BJ (cell line): ENCODE results near the gene PJA1. TPM values are rescaled to one million over a fixed set of nuclear protein-coding genes. Genes with fewer than 3 reads are reported as not detected.
A peak's percentile ranks its signal among the peaks of the same experiment; 100 is the strongest.

Experiments used
- CTCF ChIA-PET: fragments of 350-600 bp; formaldehyde crosslinking; extraction: SDS; loops from one replicate; lab custom pipeline; 2021; ENCODE audit warnings: antibody characterized with exemption, inconsistent platforms; lab: Yijun Ruan, JAX
- POLR2A ChIA-PET: fragments of 300-600 bp; sonication (Branson Sonifier 250); formaldehyde crosslinking; extraction: SDS; loops from one replicate; lab custom pipeline; 2021; ENCODE audit warnings: antibody characterized with exemption; lab: Charles Lee
- DNase-seq: peaks from one replicate; pipeline ENCODE4 v3.0.0-alpha.2; 2011; ENCODE audit warnings: low read depth
- H3K27me3 ChIP-seq: 2 replicates; pipeline ENCODE4 v1.6.0; 2011; ENCODE audit warnings: low read length; ENCODE audit not compliant: control insufficient read depth, insufficient read depth
- H3K36me3 ChIP-seq: 2 replicates; pipeline ENCODE4 v1.5.1; 2011; ENCODE audit warnings: low read length; ENCODE audit not compliant: control insufficient read depth, insufficient read depth
- H3K4me3 ChIP-seq: 2 replicates; pipeline ENCODE4 v1.5.1; 2011; ENCODE audit warnings: low read depth, mild to moderate bottlenecking, control low read depth, low read length
- polyA plus RNA-seq: library from polyadenylated mRNA; depleted of rRNA; stranded (reverse); fragments of >200 nt; gene quantifications from 2 replicates; pipeline ENCODE4 v1.2.3, GENCODE V29; 2011
- TF ChIP-seq, protein P1 (sequence below): IDR thresholded peaks from 2 replicates; pipeline ENCODE4 v1.5.1; 2011; ENCODE audit warnings: low read depth, mild to moderate bottlenecking, control low read depth, inconsistent platforms, low read length, moderate library complexity; ENCODE audit not compliant: insufficient read depth

PJA1 gene
- polyA plus RNA-seq, 1 experiment = 20.2 TPM

DNA sequence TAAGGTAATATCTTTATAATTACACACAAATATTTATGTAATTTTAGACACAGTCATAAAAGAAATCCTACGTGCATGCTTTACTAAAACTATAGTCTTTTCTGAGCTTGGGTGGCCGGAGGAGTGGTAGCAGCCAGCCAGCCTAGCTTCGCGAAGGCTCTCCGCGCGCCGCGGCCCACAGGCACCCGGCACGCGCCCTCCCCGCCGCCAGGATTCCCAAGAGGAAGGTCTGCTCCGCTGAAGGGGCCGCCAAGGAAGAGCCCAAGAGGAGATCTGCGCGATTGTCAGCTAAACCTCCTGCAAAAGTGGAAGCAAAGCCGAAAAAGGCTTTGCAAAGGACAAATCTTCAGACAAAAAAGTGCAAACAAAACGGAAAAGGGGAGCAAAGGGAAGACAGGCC lies 8.7 kb upstream of the PJA1 start:
- no peak for DNase-seq

DNA sequence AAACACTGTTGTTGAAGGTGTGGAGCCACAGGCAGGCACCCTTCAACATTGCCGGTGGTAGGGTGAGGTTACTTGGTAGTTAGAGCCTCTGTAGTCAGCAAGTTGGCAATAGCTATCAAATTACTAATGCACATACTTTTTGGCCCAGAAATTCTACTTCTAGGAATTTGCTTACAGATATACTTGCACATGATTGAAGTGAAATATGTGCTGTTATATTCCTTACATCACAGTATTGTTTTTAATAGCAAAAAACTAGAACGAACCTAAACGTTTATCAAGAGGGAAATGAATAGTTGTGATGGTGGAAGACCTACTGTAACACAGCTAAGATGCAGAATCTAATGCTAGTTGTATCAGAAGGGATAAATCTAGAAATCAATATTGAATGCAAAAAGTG lies 7.7 kb upstream of the PJA1 start:
- no peak for DNase-seq
- no peak overlapping the region for H3K4me3 ChIP-seq
- TF ChIP-seq, protein P1, sequence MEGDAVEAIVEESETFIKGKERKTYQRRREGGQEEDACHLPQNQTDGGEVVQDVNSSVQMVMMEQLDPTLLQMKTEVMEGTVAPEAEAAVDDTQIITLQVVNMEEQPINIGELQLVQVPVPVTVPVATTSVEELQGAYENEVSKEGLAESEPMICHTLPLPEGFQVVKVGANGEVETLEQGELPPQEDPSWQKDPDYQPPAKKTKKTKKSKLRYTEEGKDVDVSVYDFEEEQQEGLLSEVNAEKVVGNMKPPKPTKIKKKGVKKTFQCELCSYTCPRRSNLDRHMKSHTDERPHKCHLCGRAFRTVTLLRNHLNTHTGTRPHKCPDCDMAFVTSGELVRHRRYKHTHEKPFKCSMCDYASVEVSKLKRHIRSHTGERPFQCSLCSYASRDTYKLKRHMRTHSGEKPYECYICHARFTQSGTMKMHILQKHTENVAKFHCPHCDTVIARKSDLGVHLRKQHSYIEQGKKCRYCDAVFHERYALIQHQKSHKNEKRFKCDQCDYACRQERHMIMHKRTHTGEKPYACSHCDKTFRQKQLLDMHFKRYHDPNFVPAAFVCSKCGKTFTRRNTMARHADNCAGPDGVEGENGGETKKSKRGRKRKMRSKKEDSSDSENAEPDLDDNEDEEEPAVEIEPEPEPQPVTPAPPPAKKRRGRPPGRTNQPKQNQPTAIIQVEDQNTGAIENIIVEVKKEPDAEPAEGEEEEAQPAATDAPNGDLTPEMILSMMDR = no peak
- CTCF ChIA-PET = interaction anchor here (0.6 kb wide), 1 partner anchor 89 kb away, joined by 3 read pairs; no protein-coding TSS in a partner anchor
- POLR2A ChIA-PET = no interaction called here
- no peaks in the 10 kb centered on the region for H3K27me3 ChIP-seq
- H3K36me3 ChIP-seq = no peaks in the 10 kb centered on the region

More for the DNA sequence above, 8.7 kb upstream of the PJA1 start:
- TF ChIP-seq, protein P1 = no peak
- Histone ChIP-seq H3K4me3 (no peak overlapping the region), H3K36me3 (no peaks in the 10 kb centered on the region), H3K27me3 (no peaks in the 10 kb centered on the region)
- ChIA-PET POLR2A (no interaction called here), CTCF (interaction anchor here (0.6 kb wide), 1 partner anchor 24 kb away, joined by 3 read pairs; no protein-coding TSS in a partner anchor)

DNA sequence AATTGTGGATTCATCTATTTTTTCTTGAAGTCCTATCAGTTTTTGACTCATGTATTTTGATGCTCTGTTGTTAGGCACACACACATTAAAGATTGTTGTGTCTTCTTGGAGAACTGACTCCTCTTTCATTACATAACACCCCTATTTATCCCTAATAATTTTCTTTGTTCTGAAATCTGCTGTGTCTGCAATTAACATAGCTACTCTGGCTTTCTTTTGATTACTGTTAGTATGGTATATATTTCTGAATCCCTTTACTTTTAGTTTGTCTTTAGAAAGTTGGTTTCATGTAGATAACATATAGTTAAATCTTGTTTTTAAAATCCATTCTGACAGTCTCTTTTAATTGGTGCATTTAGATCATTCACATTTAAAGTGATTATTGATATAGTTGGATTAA lies 5.1 kb upstream of the PJA1 start:
- Histone ChIP-seq H3K4me3 (no peak overlapping the region), H3K27me3 (no peaks in the 10 kb centered on the region), H3K36me3 (no peaks in the 10 kb centered on the region)
- CTCF ChIA-PET = interaction anchor here (1.4 kb wide), 1 partner anchor 52 kb away, joined by 3 read pairs; no protein-coding TSS in a partner anchor
- DNase-seq = no peak
- POLR2A ChIA-PET = no interaction called here
- TF ChIP-seq, protein P1 = no peak

DNA sequence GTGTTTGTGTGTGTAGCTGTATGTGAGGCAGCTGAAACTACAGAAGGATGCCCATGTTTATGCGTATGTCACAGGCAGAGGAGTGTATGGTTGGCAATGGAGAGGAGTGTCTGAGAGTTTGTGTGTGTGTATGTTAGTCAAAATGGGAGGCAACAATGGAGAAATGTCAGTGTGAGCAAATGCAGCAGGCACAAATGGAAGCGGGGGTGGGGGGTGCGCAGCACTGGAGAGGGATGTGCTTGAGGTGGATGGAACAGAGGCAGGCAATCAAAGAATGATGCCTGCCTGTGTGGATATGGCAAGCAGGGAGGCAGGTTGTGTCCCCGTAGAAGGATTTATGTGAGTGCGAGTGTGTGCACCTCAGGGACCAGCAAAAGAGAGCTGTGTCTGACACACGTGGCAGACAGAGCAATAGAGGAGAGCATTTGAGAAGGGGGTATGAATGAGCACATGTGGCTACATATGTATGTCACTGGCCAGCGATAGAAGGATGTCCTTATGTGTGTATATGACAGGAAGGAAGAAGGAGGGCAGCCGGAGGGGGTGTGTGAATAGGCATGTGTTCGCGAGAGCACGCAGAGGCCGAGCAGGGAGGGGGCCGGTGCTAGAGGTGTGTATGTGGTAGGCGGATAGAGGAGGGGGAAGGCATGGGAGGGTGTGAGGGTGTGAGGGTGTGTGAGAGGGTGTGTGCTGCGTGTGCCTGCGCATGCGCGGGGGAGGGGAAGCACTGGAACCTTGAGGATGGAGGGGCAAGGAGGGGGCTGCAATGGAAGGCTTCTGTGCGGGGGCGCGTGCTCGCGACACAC lies 1.1 kb downstream of the PJA1 start:
- TF ChIP-seq, protein P1 = no peak
- ChIA-PET CTCF (interaction anchor here (1.8 kb wide), 1 partner anchor 223 kb away, joined by 4 read pairs; no protein-coding TSS in a partner anchor), POLR2A (no interaction called here)
- H3K27me3 ChIP-seq = no peaks in the 10 kb centered on the region
- peak overlapping the region; percentile 79 for H3K4me3 ChIP-seq
- no peak for DNase-seq
- H3K36me3 ChIP-seq = peaks cover 6% of the 10 kb centered on the region; the same call in 1 of the 2 replicates

DNA sequence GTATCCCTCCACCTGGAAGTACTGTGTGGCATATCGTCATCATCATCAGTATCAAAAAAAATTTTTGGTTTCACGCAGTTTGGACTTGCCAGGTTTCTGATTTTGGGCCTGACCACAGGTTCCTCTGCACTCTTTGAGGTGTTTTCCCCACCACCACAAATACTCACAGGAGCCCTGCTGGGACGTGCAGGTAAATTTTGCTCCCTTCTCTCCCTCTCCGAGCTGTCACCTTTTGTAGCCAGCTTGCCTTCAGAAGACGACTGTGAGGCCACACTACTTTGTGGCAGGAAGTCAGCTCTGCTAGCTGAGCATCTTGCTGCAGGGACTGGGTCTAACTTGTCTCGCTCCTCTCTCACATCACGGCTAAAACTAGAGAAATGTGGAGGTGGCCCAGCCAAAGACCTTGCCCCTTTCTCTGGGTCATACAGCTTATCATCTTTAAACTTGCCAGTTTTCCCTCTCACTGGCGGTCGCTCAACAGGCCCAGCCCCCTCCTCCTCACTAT lies 2.8 kb downstream of the PJA1 start:
- CTCF ChIA-PET = interaction anchor here (0.9 kb wide), 1 partner anchor 225 kb away, joined by 3 read pairs; no protein-coding TSS in a partner anchor
- POLR2A ChIA-PET = no interaction called here

More for the DNA sequence above, 2.8 kb downstream of the PJA1 start:
- Histone ChIP-seq H3K36me3 (peaks cover 6% of the 10 kb centered on the region; the same call in 1 of the 2 replicates), H3K27me3 (no peaks in the 10 kb centered on the region), H3K4me3 (no peak overlapping the region)
- TF ChIP-seq, protein P1 = no peak
- DNase-seq = no peak
